ENCODE data around the gene CCNJL. TPM values are rescaled to one million over a fixed set of nuclear protein-coding genes. Genes with fewer than 3 reads are reported as not detected.

CCNJL gene
- polyA plus RNA-seq, 2 of the 4 experiments (the other 2 are of a cell fraction): 7.4 to 16.2 TPM

- CTCF ChIA-PET: interaction anchor here (1.0 to 1.3 kb wide), 3 partner anchors 10 to 56 kb away, joined by 3 read pairs; no protein-coding TSS in a partner anchor
- 99% methylated on average over 4 of the region's 4 CpGs for WGBS (ENCODE audit: missing lambda C conversion rate)
- POLR2A ChIA-PET: no interaction called here
These were observed 15.9 kb downstream of the CCNJL start for GRCh38 chr5:160296496-160296895.

GRCh38 chr5:160293901-160294561 lies 18.3 kb downstream of the CCNJL start:
- ATAC-seq (peak in 1 of 2 experiments; percentile 48; a peak in 3 of 6 replicates), DNase-seq (ENCODE audit: low read depth in 1 of 2, low spot score in 1 of 2) (peak in 1 of 2 experiments; percentile 17), FAIRE-seq (no peak)
- no peak overlapping the region for H3K27ac ChIP-seq
- POLR2A ChIA-PET: no interaction called here
- 82% methylated on average over 13 of the region's 13 CpGs for WGBS (ENCODE audit: missing lambda C conversion rate)
- no peak overlapping the region for H3K4me3 ChIP-seq
- CTCF ChIA-PET: interaction anchor here (0.8 kb wide), 1 partner anchor 51 kb away, joined by 4 read pairs; no protein-coding TSS in a partner anchor
- H3K4me1 ChIP-seq: no peaks in the 10 kb centered on the region
- H3K4me2 ChIP-seq: no peak overlapping the region
- TF ChIP-seq POLR2AphosphoS2 (conservative IDR thresholded peaks at IDR 0.05; ENCODE audit: low read length) (no peak), KDM5A (IDR thresholded peaks at IDR 0.05) (no peak), E2F6 (IDR thresholded peaks at IDR 0.05; ENCODE audit: borderline replicate concordance, low read depth) (no peak), REST (IDR thresholded peaks at IDR 0.05) (no peak), CTCF (IDR thresholded peaks at IDR 0.05) (no peak), BCL3 (IDR thresholded peaks at IDR 0.05) (no peak), HOXB13 (CRISPR knock-in tag; IDR thresholded peaks at IDR 0.05; ENCODE audit: low read depth) (no peak), CBX8 (IDR thresholded peaks at IDR 0.05) (no peak), FOSB (CRISPR knock-in tag; IDR thresholded peaks at IDR 0.05) (no peak), FOSL2 (IDR thresholded peaks at IDR 0.05) (no peak), FOSL2 (CRISPR knock-in tag; IDR thresholded peaks at IDR 0.05) (no peak)
- no peaks in the 10 kb centered on the region for H3K9me3 ChIP-seq

More at GRCh38 chr5:160296496-160296895, 15.9 kb downstream of the CCNJL start:
- Histone ChIP-seq H3K4me1 (no peaks in the 10 kb centered on the region), H3K4me3 (no peak overlapping the region), H3K4me2 (no peak overlapping the region), H3K27ac (no peak overlapping the region), H3K9me3 (no peaks in the 10 kb centered on the region)
- FAIRE-seq (no peak), ATAC-seq (no peak), DNase-seq (ENCODE audit: low read depth in 1 of 2, low spot score in 1 of 2) (no peak)
- no peak for TF ChIP-seq MAZ (IDR thresholded peaks at IDR 0.05; ENCODE audit: borderline replicate concordance, low read depth, low read length)
- no peak for TF ChIP-seq ZC3H11A (IDR thresholded peaks at IDR 0.05)
- TF ChIP-seq ZSCAN20 (CRISPR knock-in tag; IDR thresholded peaks at IDR 0.05): no peak
- no peak for TF ChIP-seq ATOH8 (CRISPR knock-in tag; IDR thresholded peaks at IDR 0.05; ENCODE audit: low read depth)
- no peak for TF ChIP-seq JUNB (IDR thresholded peaks at IDR 0.05)
- TF ChIP-seq PHF8 (IDR thresholded peaks at IDR 0.05; ENCODE audit: borderline replicate concordance, low read depth): no peak
- no peak for TF ChIP-seq BHLHE40 (IDR thresholded peaks at IDR 0.05; ENCODE audit: low read depth, low read length)
- no peak for TF ChIP-seq NFE2L2 (conservative IDR thresholded peaks at IDR 0.05; ENCODE audit: low read length)
- TF ChIP-seq ESRRA (IDR thresholded peaks at IDR 0.05; ENCODE audit: borderline replicate concordance, low read length): no peak

Measured in A549 (cell line).